K562 (cell line): ENCODE results near the gene EIF4EBP2. TPM values are rescaled to one million over a fixed set of nuclear protein-coding genes. Genes with fewer than 3 reads are reported as not detected.

Source experiments
- ATAC-seq: fragments of 200-7000 bp; cut with Tn5 transposase; 3 replicates; pipeline ENCODE4 v1.9.1; 2020; ENCODE audit warnings: moderate library complexity
- Bru-seq: library from RNA; stranded (reverse); fragments of 400-500 nt; gene quantifications from one replicate; lab custom pipeline; 2021; lab: Mats Ljungman, UMichigan
- BruChase-seq, 2 experiments: library from RNA; stranded (reverse); fragments of 400-500 nt; gene quantifications; one replicate each; lab custom pipeline; 2021; lab: Mats Ljungman, UMichigan
- BruUV-seq: library from RNA; stranded (reverse); fragments of 400-500 nt; replicated peaks from 2 replicates; lab custom pipeline; 2021; lab: Mats Ljungman, UMichigan
- CTCF ChIA-PET: fragments of 300-600 bp; formaldehyde crosslinking; extraction: SDS; loops from one replicate; lab custom pipeline; 2021; ENCODE audit warnings: low intra/inter-chr PET ratio; lab: Yijun Ruan, JAX
- POLR2A ChIA-PET: fragments of 300-600, 350-650 bp; sonication (Branson Sonifier 250); formaldehyde crosslinking; extraction: SDS; loops from one replicate; lab custom pipeline; 2021; ENCODE audit warnings: antibody characterized with exemption, inconsistent platforms; lab: Yijun Ruan, JAX
- DNase-seq, 4 experiments: peaks; one replicate each; pipeline versions ENCODE4 v3.0.0 to v3.0.0-alpha.2; 2011 to 2018; ENCODE audit warnings: low spot score in 3 of 4, mixed read lengths in 3 of 4; ENCODE audit errors: extremely low read depth in 1 of 4
- FAIRE-seq: peaks from 2 replicates; lab custom pipeline; 2011; peaks lifted over from hg19 to GRCh38; lab: Jason Lieb, UNC
- H2AFZ ChIP-seq: 2 replicates; pipeline ENCODE4 v1.6.0; 2011; ENCODE audit warnings: low read depth, low read length, control low read depth, inconsistent platforms
- H3K27ac ChIP-seq: fragments of 200-600 bp; 3 replicates; pipeline ENCODE4 v1.8.0; 2011; ENCODE audit warnings: low read depth, mild to moderate bottlenecking, control low read depth, inconsistent platforms, low read length, moderate library complexity, mixed read lengths; ENCODE audit errors: extremely low read depth
- H3K27me3 ChIP-seq, 2 experiments: fragments of 300-600 bp in 1 of 2; 2 replicates in 1 of 2; 3 replicates in 1 of 2; pipeline versions ENCODE4 v1.6.0 to v1.8.0; 2011; ENCODE audit warnings: inconsistent platforms in 2 of 2, low read length in 2 of 2, mild to moderate bottlenecking in 1 of 2, mixed read lengths in 1 of 2, moderate library complexity in 1 of 2; ENCODE audit not compliant: control insufficient read depth in 2 of 2, insufficient read depth in 2 of 2
- H3K36me3 ChIP-seq: fragments of 300-600 bp; 3 replicates; pipeline ENCODE4 v1.8.0; 2011; ENCODE audit warnings: mild to moderate bottlenecking, low read length, inconsistent platforms; ENCODE audit not compliant: control insufficient read depth, insufficient read depth
- H3K4me1 ChIP-seq, 2 experiments: fragments of 200-600 bp in 1 of 2; replicated peaks in 1 of 2; 2 replicates in 1 of 2; 3 replicates in 1 of 2; pipeline versions ENCODE4 v1.5.1 to v1.8.0; 2011; ENCODE audit warnings: inconsistent platforms in 2 of 2, low read length in 2 of 2, mild to moderate bottlenecking in 1 of 2, mixed read lengths in 1 of 2, moderate library complexity in 1 of 2; ENCODE audit not compliant: control insufficient read depth in 2 of 2, insufficient read depth in 2 of 2
- H3K4me2 ChIP-seq: 2 replicates; pipeline ENCODE4 v1.6.1; 2011; ENCODE audit warnings: low read length, control low read depth, inconsistent platforms, mixed read lengths; ENCODE audit not compliant: insufficient read depth
- H3K4me3 ChIP-seq: fragments of 200-600 bp; sonication (generic), shearing (Covaris generic); 2 replicates; pipeline ENCODE4 v1.5.1; 2016; ENCODE audit warnings: control low read depth, inconsistent platforms
- H3K79me2 ChIP-seq: fragments of 200-600 bp; 3 replicates; pipeline ENCODE4 v1.8.0; 2011; ENCODE audit warnings: low read length, inconsistent platforms; ENCODE audit not compliant: control insufficient read depth, insufficient read depth
- H3K9ac ChIP-seq, 2 experiments: 2 replicates each; pipeline versions ENCODE4 v1.6.0 to v1.6.1; 2011; ENCODE audit warnings: low read depth in 2 of 2, low read length in 2 of 2, control low read depth in 1 of 2, inconsistent platforms in 1 of 2, mild to moderate bottlenecking in 1 of 2, mixed read lengths in 1 of 2; ENCODE audit not compliant: insufficient read depth in 1 of 2
- H3K9me1 ChIP-seq: one replicate; pipeline ENCODE4 v1.6.0; 2011; ENCODE audit warnings: inconsistent platforms, mild to moderate bottlenecking, low read length, moderate library complexity; ENCODE audit not compliant: control insufficient read depth, insufficient read depth
- H3K9me3 ChIP-seq: replicated peaks from 2 replicates; pipeline ENCODE4 v1.5.1; 2011; ENCODE audit warnings: low read depth, low read length, inconsistent platforms; ENCODE audit not compliant: control insufficient read depth, insufficient read depth
- H4K20me1 ChIP-seq: replicated peaks from 2 replicates; pipeline ENCODE4 v1.6.1; 2011; ENCODE audit warnings: low read length, inconsistent platforms, mixed read lengths; ENCODE audit not compliant: control insufficient read depth, insufficient read depth
- CREB1 ChIP-seq, 2 experiments: sonication (generic) in 1 of 2; formaldehyde crosslinking in 1 of 2; IDR thresholded peaks; 2 replicates each; pipeline versions ENCODE4 v1.6.1 to v1.8.0; 2012 to 2022; ENCODE audit warnings: inconsistent platforms in 1 of 2, mild to moderate bottlenecking in 1 of 2, missing genetic modification reagents in 1 of 2, moderate library complexity in 1 of 2
- ETS1 ChIP-seq: conservative IDR thresholded peaks from 2 replicates; pipeline ENCODE4 v1.6.1; 2011; ENCODE audit warnings: low read depth, mild to moderate bottlenecking, low read length; ENCODE audit not compliant: control insufficient read depth
- FIP1L1 ChIP-seq: fragments of 200-400 bp; formaldehyde crosslinking; IDR thresholded peaks from 2 replicates; pipeline ENCODE4 v1.6.1; 2018; ENCODE audit warnings: mild to moderate bottlenecking, low read depth, low read length; ENCODE audit not compliant: poor library complexity, severe bottlenecking
- HINFP ChIP-seq: fragments of 450-650 bp; conservative IDR thresholded peaks from 2 replicates; pipeline ENCODE4 v1.6.1; 2016; ENCODE audit warnings: missing genetic modification characterization, low read depth, mild to moderate bottlenecking, control low read depth, missing compliant biosample characterization
- PHB ChIP-seq: fragments of 250-450 bp; sonication (Bioruptor Pico); IDR thresholded peaks from 2 replicates; pipeline ENCODE4 v1.5.0; 2021
- RBM25 ChIP-seq: fragments of 200-400 bp; formaldehyde crosslinking; IDR thresholded peaks from 2 replicates; pipeline ENCODE4 v1.6.1; 2018; ENCODE audit warnings: low read length, low read depth, moderate library complexity; ENCODE audit not compliant: severe bottlenecking
- ZNF316 ChIP-seq: fragments of 450-650 bp; IDR thresholded peaks from 2 replicates; pipeline ENCODE4 v1.6.1; 2016
- ZNF639 ChIP-seq, 2 experiments: fragments of 200-800 bp in 1 of 2; sonication (Bioruptor generic) in 1 of 2; sonication (generic) in 1 of 2; formaldehyde crosslinking in 1 of 2; IDR thresholded peaks in 1 of 2; conservative IDR thresholded peaks in 1 of 2; 2 replicates each; pipeline versions ENCODE4 v1.5.0 to v1.6.1; 2016 to 2020; ENCODE audit warnings: missing compliant biosample characterization in 1 of 2, missing genetic modification characterization in 1 of 2, missing genetic modification reagents in 1 of 2
- ZNF766 ChIP-seq: fragments of 200-800 bp; sonication (Bioruptor generic); conservative IDR thresholded peaks from 2 replicates; pipeline ENCODE4 v1.6.1; 2016; ENCODE audit warnings: missing genetic modification characterization, missing compliant biosample characterization
- WGBS: fragments of 100-300 bp; shearing (Covaris generic); methylation state at CpG from one replicate; pipeline ENCODE4 v1.1.6; 2016; ENCODE audit warnings: low coverage, mixed read lengths; ENCODE audit not compliant: insufficient coverage; ENCODE audit errors: missing lambda C conversion rate; 5-methylcytosine and 5-hydroxymethylcytosine counted together
- in situ Hi-C: fragments of 300-500 bp; cut with MboI; formaldehyde crosslinking; loops from 4 replicates; pipeline ENCODE4 v1.15.0; 2018; ENCODE audit warnings: inconsistent platforms, mixed read lengths
- intact Hi-C: fragments of 100-400 bp; cut with micrococcal nuclease; formaldehyde crosslinking; loops from 2 replicates; pipeline ENCODE4 v1.14.2; 2022
- long read RNA-seq, 3 experiments: library from polyadenylated mRNA in 2 of 3; library from RNA in 1 of 3; unstranded in 2 of 3; stranded (forward) in 1 of 3; transcript quantifications; one replicate each; pipeline ENCODE4 v2.0.0, GENCODE V29; 2019 to 2022
- polyA minus RNA-seq, 3 experiments: library from RNA; depleted of rRNA, polyadenylated mRNA; stranded (reverse); fragments of >200 nt; gene quantifications; 2 replicates each; pipeline ENCODE4 v1.2.3, GENCODE V29; 2011
- polyA plus RNA-seq, 8 experiments: library from polyadenylated mRNA; depleted of rRNA in 4 of 8; stranded (reverse) in 5 of 8; unstranded in 3 of 8; fragments of >200 nt; fragmentation: Nextera tagmentation in 2 of 8; fragmentation: Illumina TruSeq in 1 of 8; extraction: Ambion mirVana in 2 of 8; extraction: Trizol in 1 of 8; gene quantifications; 2 replicates each; pipeline versions ENCODE4 v1.2.1 to v1.2.3, GENCODE V29; 2011 to 2014; ENCODE audit warnings: inconsistent platforms in 1 of 8, missing spikeins in 1 of 8
- total RNA-seq, 7 experiments: library from RNA; depleted of rRNA in 6 of 7; stranded (reverse); fragments of >200 nt in 6 of 7; fragmentation: Illumina TruSeq in 2 of 7; extraction: Trizol in 2 of 7; gene quantifications; 2 replicates each; pipeline versions ENCODE4 v1.2.1 to v1.2.3, GENCODE V29; 2011 to 2021; ENCODE audit warnings: low replicate concordance in 1 of 7

Gene EIF4EBP2
- 14.7 and 24.0 TPM in 2 replicates for total RNA-seq (2011; cell fraction: chromatin; rRNA removed; ENCODE audit: low replicate concordance)
- total RNA-seq (2011; cell fraction: nucleolus; rRNA removed), result 12.2 and 12.6 TPM in 2 replicates
- total RNA-seq (2011; cell fraction: nucleoplasm; rRNA removed), result 24.9 and 39.0 TPM in 2 replicates
- total RNA-seq (2014; rRNA removed) (18.3 and 24.5 TPM in 2 replicates), total RNA-seq (2014; rRNA removed; fragmentation: Illumina TruSeq; extraction: Trizol) (46.5 and 54.1 TPM in 2 replicates), total RNA-seq (2015; rRNA removed; fragmentation: Illumina TruSeq; extraction: Trizol) (38.1 and 39.4 TPM in 2 replicates), total RNA-seq (2021) (54.1 and 61.8 TPM in 2 replicates), polyA plus RNA-seq (2011; rRNA removed) (34.9 and 38.3 TPM in 2 replicates), polyA plus RNA-seq (2014; fragmentation: Illumina TruSeq; extraction: Trizol) (57.4 and 67.5 TPM in 2 replicates), polyA plus RNA-seq (2014; fragmentation: Nextera tagmentation; extraction: Ambion mirVana) (10 to 100 TPM; 16.1 to 25.5 TPM), polyA plus RNA-seq (2014; rRNA removed) (27.5 and 31.3 TPM in 2 replicates), polyA minus RNA-seq (2011; rRNA and poly(A)+ RNA removed) (58.4 and 64.6 TPM in 2 replicates), Bru-seq, nascent RNA (percentile 93 among the genes with signal in this experiment), BruChase-seq, experiment 1, labeled RNA remaining after a 2-hour chase (percentile 94 among the genes with signal in this experiment), BruChase-seq, experiment 2, labeled RNA remaining after a 6-hour chase (percentile 93 among the genes with signal in this experiment)
- 16.6 and 34.9 TPM in 2 replicates for polyA plus RNA-seq (2011; cell fraction: cytosol; rRNA removed)
- polyA plus RNA-seq (2011; cell fraction: nucleus; rRNA removed), result 12.7 and 16.0 TPM in 2 replicates
- 46.6 and 46.7 TPM in 2 replicates for polyA plus RNA-seq (2012)
- 32.8 and 50.2 TPM in 2 replicates for polyA minus RNA-seq (2011; cell fraction: cytosol; rRNA and poly(A)+ RNA removed)
- 5.9 and 11.8 TPM in 2 replicates for polyA minus RNA-seq (2011; cell fraction: nucleus; rRNA and poly(A)+ RNA removed)
- long read RNA-seq, experiment 1, full-length matches to known transcripts, result 138 of 305 reads
- long read RNA-seq, experiment 1, partial matches to known transcripts, result 115 of 305 reads
- long read RNA-seq, experiment 1, other reads (novel, unspliced or antisense), result 52 of 305 reads
- long read RNA-seq, experiment 2, full-length matches to known transcripts, result 39 of 144 reads
- long read RNA-seq, experiment 2, partial matches to known transcripts, result 1 of 144 reads
- long read RNA-seq, experiment 2, other reads (novel, unspliced or antisense), result 104 of 144 reads
- long read RNA-seq, experiment 3, full-length matches to known transcripts, result 35 of 73 reads
- long read RNA-seq, experiment 3, partial matches to known transcripts, result 7 of 73 reads
- long read RNA-seq, experiment 3, other reads (novel, unspliced or antisense), result 31 of 73 reads

- FAIRE-seq (peak; percentile 89), ATAC-seq (peak; percentile 61), DNase-seq (peak; percentile 95 to 99 (median 96))
- Histone ChIP-seq H3K27ac (peak within 1 kb of the TSS; percentile 84), H4K20me1 (peaks cover 25% of the 10 kb centered on the region), H2AFZ (peak within 1 kb of the TSS; percentile 96), H3K9ac (peak within 1 kb of the TSS; percentile 85 to 99), H3K36me3 (peaks cover 20% of the 10 kb centered on the region), H3K4me3 (peak within 1 kb of the TSS; percentile 89), H3K4me2 (peak within 1 kb of the TSS; percentile 88), H3K27me3 (no peaks in the 10 kb centered on the region), H3K4me1 (peaks cover 30 to 31% of the 10 kb centered on the region in 2 experiments), H3K9me1 (no peaks in the 10 kb centered on the region), H3K9me3 (no peaks in the 10 kb centered on the region), H3K79me2 (peaks cover 40% of the 10 kb centered on the region)
- WGBS, result under 1% methylated on average over 66 of the region's 103 CpGs
- ChIA-PET CTCF (no interaction called here), POLR2A (interaction anchor here (0.6 to 3.5 kb wide), 25 partner anchors 8 to 869 kb away, joined by 3 to 27 read pairs (median 4); no protein-coding TSS in a partner anchor)
- no TSS peak for BruUV-seq
- intact Hi-C loops, result loop anchor here (2.0 kb wide), 1 partner anchor 21 kb away; the partner anchor contains the start of gene LRRC20
- in situ Hi-C loops, result no loop called here
- TF ChIP-seq ZNF639 (CRISPR knock-in tag; conservative IDR thresholded peaks at IDR 0.05 in 1 of 2, IDR thresholded peaks at IDR 0.05 in 1 of 2) (peak in 1 of 2 experiments; percentile 84; a peak in 2 of 4 replicates), ETS1 (peak; percentile 81; the same call in 1 of the 2 replicates), CREB1 (IDR thresholded peaks at IDR 0.05) (peak; percentile 91), CREB1 (CRISPR knock-in tag; IDR thresholded peaks at IDR 0.05) (peak; percentile 94), HINFP (tag) (no peak), PHB (CRISPR knock-in tag) (no peak), FIP1L1 (peak; percentile 83), ZNF766 (no peak), ZNF316 (no peak), RBM25 (peak; percentile 14)
These were observed at the start of gene EIF4EBP2 for GRCh38 chr10:70404036-70404786. EIF4EBP2 (plus strand) TSS chr10:70404145; CDS start chr10:70404402, 257 bp downstream.
